Psoas muscle (tissue), 8 donors: ENCODE data around the gene PRR29. TPM values are rescaled to one million over a fixed set of nuclear protein-coding genes. Genes with fewer than 3 reads are reported as not detected.

Experiments used
- ATAC-seq, 4 donors: fragments of 200-7000 bp; cut with Tn5 transposase; one replicate each; pipeline ENCODE4 v1.9.1; 2020; ENCODE audit warnings: moderate library complexity in 3 of 4, mild to moderate bottlenecking in 2 of 4
- DNase-seq, 2 donors: peaks; one replicate each; pipeline ENCODE4 v3.0.0-alpha.2; 2020
- H3K27ac ChIP-seq: fragments of 200-600 bp; one replicate; pipeline ENCODE4 v1.8.0; 2022
- H3K27me3 ChIP-seq, 3 donors: fragments of 200-600 bp in 1 of 3; one replicate each; pipeline versions ENCODE4 v1.6.1 to v1.8.0; 2013 to 2022; ENCODE audit warnings: low read length in 2 of 3, mild to moderate bottlenecking in 2 of 3, moderate library complexity in 1 of 3; ENCODE audit not compliant: insufficient read depth in 3 of 3
- H3K36me3 ChIP-seq, 2 donors: fragments of 200-600 bp in 1 of 2; one replicate each; pipeline versions ENCODE4 v1.6.1 to v1.8.0; 2013 to 2022; ENCODE audit warnings: low read depth in 1 of 2, mild to moderate bottlenecking in 1 of 2, moderate library complexity in 1 of 2; ENCODE audit not compliant: insufficient read depth in 1 of 2
- H3K4me1 ChIP-seq: fragments of 200-600 bp; one replicate; pipeline ENCODE4 v1.8.0; 2022
- H3K4me3 ChIP-seq: fragments of 200-600 bp; one replicate; pipeline ENCODE4 v1.8.0; 2022; ENCODE audit warnings: mild to moderate bottlenecking
- H3K9me3 ChIP-seq: fragments of 200-600 bp; one replicate; pipeline ENCODE4 v1.8.0; 2022
- WGBS, 3 donors: extraction: QIAGEN DNeasy Blood & Tissue Kit; methylation state at CpG; one replicate each; pipeline versions ENCODE4 v1.1.6 to v1.1.7; 2013; 5-methylcytosine and 5-hydroxymethylcytosine counted together
- intact Hi-C, 2 donors: fragments of 100-400 bp; cut with DNase I; formaldehyde crosslinking; loops; one replicate each; pipeline versions ENCODE4 v1.11.0 to v1.14.2; 2022
- polyA plus RNA-seq, 3 donors: library from polyadenylated mRNA; stranded (reverse); fragments of 200-250 nt; gene quantifications; one replicate each; pipeline ENCODE4 v1.2.3, GENCODE V29; 2013
- total RNA-seq, 4 donors: library from RNA; stranded (reverse); fragmentation: NEBNext Ultra II Directional in 2 of 4; extraction: Animal tissue kit (Norgen Biotek cat#: 25700) in 2 of 4; gene quantifications; one replicate each; pipeline versions ENCODE4 v1.2.1 to v1.2.4, GENCODE V29; 2021 to 2023
- TF ChIP-seq, protein P1 (sequence below): fragments of 200-600 bp; IDR thresholded peaks from one replicate; pipeline ENCODE4 v1.8.0; 2022; ENCODE audit warnings: antibody characterized with exemption
- donor health status: healthy with polysubstance abuse.
- donor health status: DM: no; HTN: no; CAD: no; lungs with moderate emphysema.
- donor health status: Bipolar disorder and iron deficiency.
- donor health status: healthy.
- donor health status: DM: yes; HTN: yes; CAD: no.
- donor health status: DM: no; HTN: no; CAD: no.
- donor health status: DM: no; HTN: no; CAD: no.
- donor health status: DM: yes; HTN: yes; CAD: no.

The PRR29 gene
- total and polyA plus RNA-seq, 7 donors = 0.09 to 0.47 (median 0.16) TPM; not detected in 1

GRCh38 chr17:63963123-63963522 lies 35.0 kb upstream of the PRR29 start:
- intact Hi-C loops = no loop called here
- H3K27ac ChIP-seq = peak overlapping the region; percentile 89
- ATAC-seq (peak in 2 of 4 donors; percentile 11 to 29), DNase-seq (peak in 1 of 2 donors; percentile 79)
- no peak overlapping the region for H3K4me3 ChIP-seq
- WGBS, 3 donors = 16 to 36% (median 31%) methylated on average over 4 of the region's 4 CpGs
- peaks cover 41% of the 10 kb centered on the region for H3K4me1 ChIP-seq
- H3K27me3 ChIP-seq = no peaks in the 10 kb centered on the region
- TF ChIP-seq, protein P1, sequence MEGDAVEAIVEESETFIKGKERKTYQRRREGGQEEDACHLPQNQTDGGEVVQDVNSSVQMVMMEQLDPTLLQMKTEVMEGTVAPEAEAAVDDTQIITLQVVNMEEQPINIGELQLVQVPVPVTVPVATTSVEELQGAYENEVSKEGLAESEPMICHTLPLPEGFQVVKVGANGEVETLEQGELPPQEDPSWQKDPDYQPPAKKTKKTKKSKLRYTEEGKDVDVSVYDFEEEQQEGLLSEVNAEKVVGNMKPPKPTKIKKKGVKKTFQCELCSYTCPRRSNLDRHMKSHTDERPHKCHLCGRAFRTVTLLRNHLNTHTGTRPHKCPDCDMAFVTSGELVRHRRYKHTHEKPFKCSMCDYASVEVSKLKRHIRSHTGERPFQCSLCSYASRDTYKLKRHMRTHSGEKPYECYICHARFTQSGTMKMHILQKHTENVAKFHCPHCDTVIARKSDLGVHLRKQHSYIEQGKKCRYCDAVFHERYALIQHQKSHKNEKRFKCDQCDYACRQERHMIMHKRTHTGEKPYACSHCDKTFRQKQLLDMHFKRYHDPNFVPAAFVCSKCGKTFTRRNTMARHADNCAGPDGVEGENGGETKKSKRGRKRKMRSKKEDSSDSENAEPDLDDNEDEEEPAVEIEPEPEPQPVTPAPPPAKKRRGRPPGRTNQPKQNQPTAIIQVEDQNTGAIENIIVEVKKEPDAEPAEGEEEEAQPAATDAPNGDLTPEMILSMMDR = no peak
- peaks cover 0 to 65% of the 10 kb centered on the region in 2 donors for H3K36me3 ChIP-seq
- no peaks in the 10 kb centered on the region for H3K9me3 ChIP-seq

DNA sequence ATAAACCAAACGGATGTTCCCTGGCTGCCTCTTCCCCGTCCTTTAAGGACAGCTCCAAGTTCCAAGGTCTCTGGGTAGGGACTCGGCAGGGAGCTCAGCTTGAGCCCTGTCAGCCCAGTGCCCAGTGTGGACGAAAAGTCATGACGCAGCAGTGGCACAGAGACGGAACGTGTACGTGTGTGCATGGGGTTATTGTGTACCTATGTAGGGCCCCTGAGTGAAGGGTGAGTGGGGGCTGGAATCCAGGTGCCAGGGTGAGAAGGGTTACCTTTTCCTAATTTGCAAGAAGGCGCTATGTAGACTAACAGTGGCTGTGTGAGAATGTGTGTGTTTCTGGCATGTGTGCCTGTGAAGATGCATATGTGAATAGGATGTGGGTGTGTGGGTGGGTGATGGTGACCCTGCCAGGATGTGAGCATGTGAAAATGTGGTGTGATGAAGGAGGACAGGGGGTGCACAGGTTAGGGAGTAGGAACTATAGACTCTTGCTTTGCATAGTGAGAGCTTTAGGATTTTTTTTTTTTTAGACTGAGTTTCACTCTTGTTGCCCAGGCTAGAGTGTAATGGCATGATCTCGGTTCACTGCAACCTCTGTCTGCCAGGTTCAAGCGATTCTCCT lies 31.4 kb upstream of the PRR29 start:
- intact Hi-C loops = no loop called here
- Histone ChIP-seq H3K27ac (peak overlapping the region; percentile 27), H3K27me3 (no peaks in the 10 kb centered on the region), H3K4me1 (peaks cover 37% of the 10 kb centered on the region), H3K4me3 (no peak overlapping the region), H3K9me3 (no peaks in the 10 kb centered on the region), H3K36me3 (peaks cover 0 to 88% of the 10 kb centered on the region in 2 donors)
- DNase-seq = no peak
- no peak for ATAC-seq
- WGBS, 3 donors = 72 to 84% (median 80%) methylated on average over 11 of the region's 11 CpGs
- TF ChIP-seq, protein P1 = no peak

- peaks cover 29% of the 10 kb centered on the region for H3K4me1 ChIP-seq
- intact Hi-C loops = no loop called here
- no peak overlapping the region for H3K4me3 ChIP-seq
- H3K27me3 ChIP-seq = no peaks in the 10 kb centered on the region
- H3K36me3 ChIP-seq = peaks cover 0 to 96% of the 10 kb centered on the region in 2 donors
- peak; percentile 35 to 64 (median 52) for ATAC-seq
- DNase-seq = peak in 1 of 2 donors; percentile 70
- 81 to 92% (median 86%) methylated on average over 19 of the region's 19 CpGs for WGBS, 3 donors
- H3K27ac ChIP-seq = peak overlapping the region; percentile 43
- H3K9me3 ChIP-seq = no peaks in the 10 kb centered on the region
- TF ChIP-seq, protein P1 = no peak
These were observed 30.2 kb upstream of the PRR29 start for GRCh38 chr17:63967953-63968352.

DNA sequence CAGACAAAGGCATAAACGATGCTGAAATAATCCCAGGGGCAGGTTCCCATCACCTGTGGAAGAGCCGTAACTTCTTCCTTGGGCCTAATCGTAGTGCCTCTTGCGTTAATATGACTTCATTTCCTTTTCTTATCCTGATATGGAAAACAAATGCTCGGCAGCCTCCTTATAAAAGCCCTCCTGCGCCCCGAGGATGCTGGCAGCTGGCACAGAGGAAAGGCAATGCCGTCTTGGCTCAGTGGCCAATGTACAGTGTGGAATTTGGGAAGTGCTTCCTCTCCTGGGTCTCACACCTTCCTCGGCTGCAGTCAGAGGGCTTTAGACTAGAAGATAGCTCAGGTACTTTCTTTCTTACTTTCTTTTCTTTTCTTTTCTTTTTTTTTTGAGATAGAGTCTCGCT lies 28.9 kb upstream of the PRR29 start:
- no peaks in the 10 kb centered on the region for H3K9me3 ChIP-seq
- ATAC-seq (no peak), DNase-seq (peak in 1 of 2 donors; percentile 36)
- peak overlapping the region; percentile 43 for H3K27ac ChIP-seq
- intact Hi-C loops = no loop called here
- TF ChIP-seq, protein P1 = no peak
- H3K36me3 ChIP-seq = peaks cover 0 to 93% of the 10 kb centered on the region in 2 donors
- no peaks in the 10 kb centered on the region for H3K27me3 ChIP-seq
- 52 to 66% (median 65%) methylated on average over 10 of the region's 10 CpGs for WGBS, 3 donors
- H3K4me3 ChIP-seq = no peak overlapping the region
- H3K4me1 ChIP-seq = peaks cover 28% of the 10 kb centered on the region

DNA sequence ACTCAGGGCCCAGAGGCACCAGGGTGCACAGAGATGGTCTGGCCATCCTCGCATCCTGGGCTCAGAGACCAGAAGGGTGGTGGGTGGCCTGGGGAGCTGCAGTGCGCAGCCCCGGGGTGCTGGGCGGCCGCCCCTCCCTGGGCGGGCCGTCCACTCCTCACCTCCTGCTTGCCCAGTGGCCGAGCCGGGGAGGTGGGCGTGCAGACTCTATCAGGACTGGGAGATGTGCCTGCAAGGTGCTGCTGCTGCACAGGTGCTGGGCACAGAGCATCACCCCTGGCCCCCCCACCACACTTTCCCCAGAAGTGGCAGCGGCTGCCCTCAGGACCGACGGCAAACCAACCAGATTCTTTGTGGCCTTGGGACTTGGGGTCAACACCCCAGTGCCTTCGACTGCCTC lies 25.4 kb upstream of the PRR29 start, which contains the start of gene SCN4A:
Gene SCN4A, minus strand, starts transcription at position 123 of the 400 bp plus-strand sequence. Its CDS starts 77 bp downstream, at position 46.
- no peak for ATAC-seq
- Histone ChIP-seq H3K9me3 (no peaks in the 10 kb centered on the region), H3K4me3 (peak within 1 kb of the TSS; percentile 42), H3K27ac (peak within 1 kb of the TSS; percentile 93), H3K4me1 (peaks cover 61% of the 10 kb centered on the region), H3K36me3 (peaks cover 0 to 59% of the 10 kb centered on the region in 2 donors), H3K27me3 (no peaks in the 10 kb centered on the region)
- TF ChIP-seq, protein P1 = no peak
- WGBS, 3 donors = 91 to 93% (median 93%) methylated on average over 12 to 14 of the region's 14 CpGs
- peak in 1 of 2 donors; percentile 46 for DNase-seq
- intact Hi-C loops = no loop called here
